IMR-90 (cell line): ENCODE measurements around the gene TMEM8B. TPM values are rescaled to one million over a fixed set of nuclear protein-coding genes. Genes with fewer than 3 reads are reported as not detected.

ENCODE experiments used
- ATAC-seq: fragments of 200-7000 bp; cut with Tn5 transposase; 2 replicates; pipeline ENCODE4 v1.9.1; 2020; ENCODE audit warnings: low read depth, mild to moderate bottlenecking, moderate library complexity
- BruUV-seq: library from RNA; stranded (reverse); fragments of 400-500 nt; replicated peaks from 2 replicates; lab custom pipeline; 2021; lab: Mats Ljungman, UMichigan
- CTCF ChIA-PET: fragments of 300-600 bp; formaldehyde crosslinking; extraction: SDS; loops from one replicate; lab custom pipeline; 2021; ENCODE audit warnings: antibody characterized with exemption; lab: Yijun Ruan, JAX
- POLR2A ChIA-PET: fragments of 300-600 bp; sonication (Branson Sonifier 250); formaldehyde crosslinking; loops from one replicate; lab custom pipeline; 2022; ENCODE audit warnings: antibody characterized with exemption; ENCODE audit not compliant: unreplicated experiment; lab: Charles Lee
- DNase-seq: peaks from one replicate; pipeline ENCODE4 v3.0.0; 2013
- H2AFZ ChIP-seq: replicated peaks from 2 replicates; pipeline ENCODE3; 2013; ENCODE audit warnings: low read length, mild to moderate bottlenecking; ENCODE audit not compliant: poor library complexity
- H2AK5ac ChIP-seq: 2 replicates; pipeline ENCODE4 v1.6.1; 2013; ENCODE audit warnings: low read depth, low read length, inconsistent platforms
- H2AK9ac ChIP-seq: replicated peaks from 2 replicates; pipeline ENCODE3; 2013; ENCODE audit warnings: mild to moderate bottlenecking, low read depth, low read length, moderate library complexity; ENCODE audit not compliant: poor library complexity
- H2BK120ac ChIP-seq: 2 replicates; pipeline ENCODE4 v1.6.1; 2013; ENCODE audit warnings: low read depth, low read length, inconsistent platforms
- H2BK15ac ChIP-seq: 3 replicates; pipeline ENCODE4 v1.6.1; 2013; ENCODE audit warnings: low read depth, low read length, inconsistent platforms
- H2BK20ac ChIP-seq: 2 replicates; pipeline ENCODE4 v1.6.1; 2013; ENCODE audit warnings: low read depth, mild to moderate bottlenecking, inconsistent platforms, low read length, moderate library complexity
- H2BK5ac ChIP-seq: 2 replicates; pipeline ENCODE4 v1.6.1; 2013; ENCODE audit warnings: mild to moderate bottlenecking, low read depth, low read length, inconsistent platforms; ENCODE audit not compliant: poor library complexity, severe bottlenecking
- H3K14ac ChIP-seq: replicated peaks from 2 replicates; pipeline ENCODE4 v1.6.1; 2013; ENCODE audit warnings: low read depth, low read length, inconsistent platforms
- H3K18ac ChIP-seq: 2 replicates; pipeline ENCODE4 v1.6.1; 2013; ENCODE audit warnings: low read depth, low read length, control low read depth
- H3K23ac ChIP-seq: 2 replicates; pipeline ENCODE4 v1.6.1; 2013; ENCODE audit warnings: low read depth, low read length, inconsistent platforms
- H3K27ac ChIP-seq: 2 replicates; pipeline ENCODE4 v1.5.1; 2013; ENCODE audit warnings: mild to moderate bottlenecking, control low read depth, low read length; ENCODE audit not compliant: insufficient read depth
- H3K27me3 ChIP-seq: 2 replicates; pipeline ENCODE4 v1.6.1; 2013; ENCODE audit warnings: low read length; ENCODE audit not compliant: control insufficient read depth, insufficient read depth
- H3K36me3 ChIP-seq: 2 replicates; pipeline ENCODE4 v1.6.1; 2013; ENCODE audit warnings: low read length, mixed read lengths; ENCODE audit not compliant: control insufficient read depth, insufficient read depth
- H3K4ac ChIP-seq: 2 replicates; pipeline ENCODE4 v1.6.1; 2013; ENCODE audit warnings: low read depth, low read length, inconsistent platforms
- H3K4me1 ChIP-seq: 2 replicates; pipeline ENCODE4 v1.6.1; 2013; ENCODE audit warnings: low read length, mixed read lengths; ENCODE audit not compliant: control insufficient read depth, insufficient read depth
- H3K4me2 ChIP-seq: 2 replicates; pipeline ENCODE4 v1.6.1; 2013; ENCODE audit warnings: low read depth, mild to moderate bottlenecking, control low read depth, low read length, moderate library complexity
- H3K4me3 ChIP-seq: 2 replicates; pipeline ENCODE4 v1.5.1; 2013; ENCODE audit warnings: low read depth, mild to moderate bottlenecking, control low read depth, low read length, moderate library complexity; ENCODE audit not compliant: insufficient read depth
- H3K56ac ChIP-seq: 2 replicates; pipeline ENCODE4 v1.6.1; 2013; ENCODE audit warnings: low read length, inconsistent platforms; ENCODE audit not compliant: insufficient read depth; ENCODE audit errors: extremely low read depth
- H3K79me1 ChIP-seq, 2 experiments: 2 replicates each; pipeline ENCODE4 v1.6.1; 2013; ENCODE audit warnings: low read length in 2 of 2, inconsistent platforms in 1 of 2, low read depth in 1 of 2
- H3K9ac ChIP-seq: 2 replicates; pipeline ENCODE4 v1.6.1; 2013; ENCODE audit warnings: low read depth, low read length, control low read depth
- H3K9me1 ChIP-seq: 2 replicates; pipeline ENCODE4 v1.6.1; 2013; ENCODE audit warnings: low read length, inconsistent platforms; ENCODE audit not compliant: insufficient read depth
- H3K9me3 ChIP-seq: 2 replicates; pipeline ENCODE4 v1.6.1; 2013; ENCODE audit warnings: low read length; ENCODE audit not compliant: control insufficient read depth, insufficient read depth
- H4K20me1 ChIP-seq: 2 replicates; pipeline ENCODE4 v1.6.1; 2013; ENCODE audit warnings: low read length, inconsistent platforms; ENCODE audit not compliant: insufficient read depth
- H4K5ac ChIP-seq: 2 replicates; pipeline ENCODE4 v1.6.1; 2013; ENCODE audit warnings: mild to moderate bottlenecking, low read depth, low read length, control low read depth
- H4K8ac ChIP-seq, 2 experiments: 2 replicates each; pipeline ENCODE4 v1.6.1; 2013; ENCODE audit warnings: low read depth in 2 of 2, low read length in 2 of 2, control low read depth in 1 of 2, inconsistent platforms in 1 of 2
- H4K91ac ChIP-seq: 2 replicates; pipeline ENCODE4 v1.6.1; 2013; ENCODE audit warnings: low read depth, low read length, inconsistent platforms; ENCODE audit not compliant: insufficient read depth
- CEBPB ChIP-seq: IDR thresholded peaks from 2 replicates; pipeline ENCODE4 v1.6.1; 2012; ENCODE audit warnings: low read depth, low read length, improper control_type of control experiment
- CHD1 ChIP-seq: IDR thresholded peaks from 2 replicates; pipeline ENCODE4 v1.6.1; 2012; ENCODE audit warnings: low read depth, low read length, improper control_type of control experiment
- FOS ChIP-seq: fragments of 150-350 bp; IDR thresholded peaks from 2 replicates; pipeline ENCODE4 v1.6.1; 2016; ENCODE audit warnings: low read depth, low read length
- MXI1 ChIP-seq: IDR thresholded peaks from 2 replicates; pipeline ENCODE4 v1.6.1; 2012; ENCODE audit warnings: low read depth, mild to moderate bottlenecking, low read length, moderate library complexity, borderline replicate concordance
- POLR2A ChIP-seq: IDR thresholded peaks from 2 replicates; pipeline ENCODE4 v1.6.1; 2012; ENCODE audit warnings: mild to moderate bottlenecking, low read depth, low read length
- RCOR1 ChIP-seq: IDR thresholded peaks from 2 replicates; pipeline ENCODE4 v1.6.1; 2012; ENCODE audit warnings: mild to moderate bottlenecking, low read length, improper control_type of control experiment; ENCODE audit not compliant: insufficient replicate concordance
- RFX5 ChIP-seq: IDR thresholded peaks from 2 replicates; pipeline ENCODE4 v1.8.0; 2012; ENCODE audit warnings: low read depth, mild to moderate bottlenecking, low read length, moderate library complexity
- SMC3 ChIP-seq: fragments of 150-350 bp; IDR thresholded peaks from 2 replicates; pipeline ENCODE4 v1.6.1; 2016; ENCODE audit warnings: low read depth, mild to moderate bottlenecking, antibody characterized with exemption, low read length, moderate library complexity
- USF2 ChIP-seq: fragments of 150-350 bp; IDR thresholded peaks from 2 replicates; pipeline ENCODE4 v1.6.1; 2017; ENCODE audit warnings: mild to moderate bottlenecking, antibody characterized with exemption, low read length, low read depth
- WGBS, 2 experiments: methylation state at CpG; one replicate each; pipeline versions ENCODE4 v1.1.5 to v1.1.7; 2013; ENCODE audit warnings: missing lambda C conversion rate in 2 of 2; ENCODE audit not compliant: insufficient read length in 1 of 2; ENCODE audit errors: extremely low coverage in 2 of 2; 5-methylcytosine and 5-hydroxymethylcytosine counted together
- dilution Hi-C: fragments of 300-500 bp; cut with HindIII; formaldehyde crosslinking; loops from one replicate; pipeline ENCODE4 v1.14.3; 2018; ENCODE audit warnings: low sequenced_read_pairs; ENCODE audit not compliant: unreplicated experiment
- in situ Hi-C: fragments of 300-500 bp; cut with MboI; formaldehyde crosslinking; loops from 3 replicates; pipeline ENCODE4 v1.14.3; 2019; ENCODE audit warnings: low sequenced_read_pairs, inconsistent platforms, mixed read lengths
- intact Hi-C: fragments of 100-400 bp; cut with micrococcal nuclease; formaldehyde crosslinking; loops from 2 replicates; pipeline ENCODE4 v1.10.0; 2022
- polyA plus RNA-seq, 3 experiments: library from polyadenylated mRNA; depleted of rRNA; stranded (reverse); fragments of >200 nt; gene quantifications; 2 replicates each; pipeline ENCODE4 v1.2.3, GENCODE V29; 2012; ENCODE audit warnings: low replicate concordance in 1 of 3
- total RNA-seq: library from RNA; depleted of rRNA; stranded (reverse); fragments of >200 nt; gene quantifications from 2 replicates; pipeline ENCODE4 v1.2.3, GENCODE V29; 2012
- TF ChIP-seq, protein P1 (sequence below): fragments of 150-350 bp; IDR thresholded peaks from 2 replicates; pipeline ENCODE4 v1.6.1; 2016; ENCODE audit warnings: low read depth, mild to moderate bottlenecking, low read length, moderate library complexity, borderline replicate concordance
- TF ChIP-seq, protein P2 (sequence below): conservative IDR thresholded peaks from 2 replicates; pipeline ENCODE4 v1.5.1; 2012; ENCODE audit warnings: mild to moderate bottlenecking, low read depth, low read length, improper control_type of control experiment

Gene TMEM8B
- total and polyA plus RNA-seq, 2 of the 4 experiments (the other 2 are of a cell fraction): 0.72 to 8.3 TPM

DNA sequence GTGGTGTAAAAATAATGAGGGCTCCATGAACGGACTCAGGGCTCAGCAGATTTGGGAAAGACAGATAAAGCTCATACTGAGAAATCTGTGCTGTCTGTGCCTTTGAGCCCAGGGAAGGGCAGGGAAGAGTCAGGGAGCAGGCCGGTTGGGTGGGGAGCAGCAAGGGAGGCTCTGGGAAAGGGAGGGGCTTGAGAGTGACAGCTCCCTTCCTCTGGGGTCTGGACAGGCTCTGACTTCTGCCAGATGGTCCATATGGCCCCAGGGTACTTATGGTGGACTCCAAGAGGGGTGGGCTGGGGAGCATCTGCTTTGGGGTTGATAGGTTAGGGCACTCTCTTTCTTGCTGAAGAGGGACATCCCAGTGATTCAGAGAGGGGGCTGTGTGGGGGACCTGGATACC, 35.6 kb upstream of the TMEM8B start:
- Histone ChIP-seq H3K4me3 (peak overlapping the region; percentile 27), H3K4me1 (peaks cover 28% of the 10 kb centered on the region), H3K27me3 (no peaks in the 10 kb centered on the region), H4K91ac (no peak overlapping the region), H2AK9ac (no peak overlapping the region), H3K56ac (no peak overlapping the region), H3K36me3 (no peaks in the 10 kb centered on the region), H4K5ac (peak overlapping the region; percentile 10), H3K9me3 (no peaks in the 10 kb centered on the region), H4K20me1 (no peaks in the 10 kb centered on the region), H4K8ac (peak overlapping the region in 1 of 2 experiments; percentile 0; a peak in 1 of 4 replicates), H3K79me1 (peaks cover 27 to 62% of the 10 kb centered on the region in 2 experiments), H3K4ac (peak overlapping the region; percentile 21), H3K9me1 (peaks cover 42% of the 10 kb centered on the region), H2AFZ (no peak overlapping the region), H2BK20ac (no peak overlapping the region), H3K18ac (no peak overlapping the region), H3K4me2 (peak overlapping the region; percentile 98), H3K9ac (peak overlapping the region; percentile 56; the same call in 1 of the 2 replicates), H2BK15ac (no peak overlapping the region), H2BK120ac (no peak overlapping the region), H3K14ac (peak overlapping the region; percentile 93; the same call in 1 of the 2 replicates), H3K23ac (peak overlapping the region; percentile 91), H3K27ac (no peak overlapping the region), H2AK5ac (no peak overlapping the region), H2BK5ac (no peak overlapping the region)
- dilution Hi-C loops: no loop called here
- WGBS, 2 experiments: 42% methylated on average over 2 of the region's 2 CpGs; no CpG with 5 or more reads in 1 of the 2 experiments
- intact Hi-C loops: no loop called here
- CTCF ChIA-PET: no interaction called here
- in situ Hi-C loops: no loop called here
- no peak for DNase-seq
- TF ChIP-seq FOS (no peak), CHD1 (no peak), RFX5 (no peak), MXI1 (no peak), USF2 (no peak), CEBPB (no peak), POLR2A (no peak), RCOR1 (no peak), SMC3 (no peak)
- TF ChIP-seq, protein P1, sequence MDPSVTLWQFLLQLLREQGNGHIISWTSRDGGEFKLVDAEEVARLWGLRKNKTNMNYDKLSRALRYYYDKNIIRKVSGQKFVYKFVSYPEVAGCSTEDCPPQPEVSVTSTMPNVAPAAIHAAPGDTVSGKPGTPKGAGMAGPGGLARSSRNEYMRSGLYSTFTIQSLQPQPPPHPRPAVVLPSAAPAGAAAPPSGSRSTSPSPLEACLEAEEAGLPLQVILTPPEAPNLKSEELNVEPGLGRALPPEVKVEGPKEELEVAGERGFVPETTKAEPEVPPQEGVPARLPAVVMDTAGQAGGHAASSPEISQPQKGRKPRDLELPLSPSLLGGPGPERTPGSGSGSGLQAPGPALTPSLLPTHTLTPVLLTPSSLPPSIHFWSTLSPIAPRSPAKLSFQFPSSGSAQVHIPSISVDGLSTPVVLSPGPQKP: no peak
- TF ChIP-seq, protein P2, sequence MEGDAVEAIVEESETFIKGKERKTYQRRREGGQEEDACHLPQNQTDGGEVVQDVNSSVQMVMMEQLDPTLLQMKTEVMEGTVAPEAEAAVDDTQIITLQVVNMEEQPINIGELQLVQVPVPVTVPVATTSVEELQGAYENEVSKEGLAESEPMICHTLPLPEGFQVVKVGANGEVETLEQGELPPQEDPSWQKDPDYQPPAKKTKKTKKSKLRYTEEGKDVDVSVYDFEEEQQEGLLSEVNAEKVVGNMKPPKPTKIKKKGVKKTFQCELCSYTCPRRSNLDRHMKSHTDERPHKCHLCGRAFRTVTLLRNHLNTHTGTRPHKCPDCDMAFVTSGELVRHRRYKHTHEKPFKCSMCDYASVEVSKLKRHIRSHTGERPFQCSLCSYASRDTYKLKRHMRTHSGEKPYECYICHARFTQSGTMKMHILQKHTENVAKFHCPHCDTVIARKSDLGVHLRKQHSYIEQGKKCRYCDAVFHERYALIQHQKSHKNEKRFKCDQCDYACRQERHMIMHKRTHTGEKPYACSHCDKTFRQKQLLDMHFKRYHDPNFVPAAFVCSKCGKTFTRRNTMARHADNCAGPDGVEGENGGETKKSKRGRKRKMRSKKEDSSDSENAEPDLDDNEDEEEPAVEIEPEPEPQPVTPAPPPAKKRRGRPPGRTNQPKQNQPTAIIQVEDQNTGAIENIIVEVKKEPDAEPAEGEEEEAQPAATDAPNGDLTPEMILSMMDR: no peak
- no peak for ATAC-seq
- POLR2A ChIA-PET: no interaction called here
- no TSS peak for BruUV-seq
